NK-92 treated with Interleukin-12 subunit alpha and Interleukin-12 subunit beta, amount 100 ng/mL, for 24 hours (cell line): ENCODE data around the gene CAMTA1.
"Not testable (repeated sequence)": the region's sequence is repeated elsewhere in the genome, so short reads cannot be mapped to it uniquely, and the experiment has no call there.

Source experiments
- DNase-seq: peaks from one replicate; lab custom pipeline; 2025; lab: John Stamatoyannopoulos, UW

The CAMTA1 gene

GRCh38 chr1:7407980-7408770 lies 622.9 kb downstream of the CAMTA1 start:
- no peak for DNase-seq

- no peak for DNase-seq
These were observed 623.5 kb downstream of the CAMTA1 start for GRCh38 chr1:7408771-7409150.

- no peak for DNase-seq
These were observed 624.0 kb downstream of the CAMTA1 start for GRCh38 chr1:7409278-7409677.

GRCh38 chr1:7410156-7410555 lies 624.9 kb downstream of the CAMTA1 start:
- no peak for DNase-seq

- DNase-seq: not testable (repeated sequence)
These were observed 632.4 kb downstream of the CAMTA1 start for GRCh38 chr1:7417618-7418017.

GRCh38 chr1:7418442-7419080 lies 633.3 kb downstream of the CAMTA1 start:
- no peak for DNase-seq

GRCh38 chr1:7420098-7420445 lies 634.8 kb downstream of the CAMTA1 start:
- DNase-seq: no peak

GRCh38 chr1:7420470-7421100 lies 635.3 kb downstream of the CAMTA1 start:
- DNase-seq: no peak

GRCh38 chr1:7421471-7422075 lies 636.3 kb downstream of the CAMTA1 start:
- DNase-seq: no peak

GRCh38 chr1:7422081-7422480 lies 636.8 kb downstream of the CAMTA1 start:
- no peak for DNase-seq

GRCh38 chr1:7422561-7422960 lies 637.3 kb downstream of the CAMTA1 start:
- no peak for DNase-seq

GRCh38 chr1:7422966-7423365 lies 637.7 kb downstream of the CAMTA1 start:
- DNase-seq: no peak

- DNase-seq: no peak
These were observed 639.2 kb downstream of the CAMTA1 start for GRCh38 chr1:7424352-7424890.

- no peak for DNase-seq
These were observed 640.0 kb downstream of the CAMTA1 start for GRCh38 chr1:7425229-7425628.

- no peak for DNase-seq
These were observed 640.5 kb downstream of the CAMTA1 start for GRCh38 chr1:7425771-7426170.

GRCh38 chr1:7426780-7427604 lies 641.7 kb downstream of the CAMTA1 start:
- no peak for DNase-seq

- no peak for DNase-seq
These were observed 642.5 kb downstream of the CAMTA1 start for GRCh38 chr1:7427605-7428300.

- no peak for DNase-seq
These were observed 644.0 kb downstream of the CAMTA1 start for GRCh38 chr1:7429290-7429689.

- DNase-seq: no peak
These were observed 644.9 kb downstream of the CAMTA1 start for GRCh38 chr1:7430047-7430608.

- no peak for DNase-seq
These were observed 645.4 kb downstream of the CAMTA1 start for GRCh38 chr1:7430691-7431090.
